Measurements from ENCODE around the gene TST.
A peak's percentile ranks its signal among the peaks of the same experiment; 100 is the strongest.

The TST gene

GRCh38 chr22:36982136-36982535 lies 37.1 kb downstream of the TST start:
- DNase-seq (ENCODE audit: low spot score): no peak

DNA sequence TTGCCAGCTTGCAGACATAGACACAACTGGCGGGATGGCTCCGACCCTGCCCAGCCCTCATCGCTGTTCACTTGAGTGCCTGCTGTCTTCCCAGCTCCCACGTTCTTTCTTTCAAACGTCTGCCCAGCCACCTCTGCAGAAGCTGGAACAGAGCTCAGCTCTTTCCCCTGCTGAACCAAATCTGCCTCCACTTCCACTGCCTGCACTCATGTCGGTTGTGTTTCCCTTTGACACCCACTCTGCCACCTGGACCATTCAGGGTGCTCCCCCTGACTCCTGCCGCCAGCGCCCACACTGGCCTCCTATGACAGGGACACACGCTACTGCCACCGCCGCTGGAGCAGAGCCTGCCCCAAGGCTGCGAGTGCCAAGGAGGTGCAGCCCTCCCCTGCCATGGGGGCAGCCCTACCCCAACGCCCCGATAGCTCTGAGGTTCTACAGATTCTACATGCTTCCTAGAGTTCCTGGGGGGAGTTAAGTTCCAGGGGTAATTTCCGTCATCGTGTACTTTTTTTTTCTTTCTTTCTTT lies 37.9 kb downstream of the TST start:
- no peak for DNase-seq (ENCODE audit: low spot score)

GRCh38 chr22:36979016-36979910 lies 40.0 kb downstream of the TST start:
- DNase-seq (ENCODE audit: low spot score): no peak

DNA sequence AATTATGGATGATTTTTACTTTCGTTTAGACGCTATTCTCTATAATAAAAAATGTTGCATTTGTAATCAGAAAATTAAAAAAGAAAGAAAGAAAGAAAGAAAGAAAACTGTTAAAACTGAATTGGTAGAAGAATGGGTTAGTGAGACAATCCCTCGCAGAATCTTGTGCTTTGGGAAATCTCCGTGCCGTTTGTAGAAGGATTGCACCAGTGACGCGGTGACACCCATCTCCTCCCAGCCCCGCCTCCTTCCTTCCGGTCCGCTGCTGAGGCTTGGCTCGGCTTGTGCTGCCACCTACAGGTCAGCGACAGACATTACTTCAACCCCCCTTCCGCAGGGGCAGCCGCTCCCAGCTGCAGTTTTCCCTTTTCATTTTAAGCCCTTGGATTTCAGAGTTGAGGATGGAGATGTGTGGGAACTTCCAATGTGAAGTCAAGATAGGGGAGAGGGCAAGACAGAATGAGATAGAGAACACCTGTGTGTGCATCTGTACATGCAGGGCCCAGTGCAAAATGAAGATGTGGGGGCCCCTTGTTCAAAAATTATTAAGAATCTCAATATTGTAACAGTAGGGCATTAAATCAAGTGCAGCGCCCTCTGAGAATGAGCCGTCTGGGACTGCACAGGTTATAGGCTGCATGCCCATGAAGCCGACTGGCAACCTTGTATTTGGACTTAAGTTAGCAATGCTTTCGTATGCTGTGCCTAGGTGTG lies 41.1 kb downstream of the TST start:
- DNase-seq (ENCODE audit: low spot score): peak; percentile 77

- DNase-seq (ENCODE audit: low spot score): no peak
These were observed 41.8 kb downstream of the TST start for GRCh38 chr22:36977401-36977861.

DNA sequence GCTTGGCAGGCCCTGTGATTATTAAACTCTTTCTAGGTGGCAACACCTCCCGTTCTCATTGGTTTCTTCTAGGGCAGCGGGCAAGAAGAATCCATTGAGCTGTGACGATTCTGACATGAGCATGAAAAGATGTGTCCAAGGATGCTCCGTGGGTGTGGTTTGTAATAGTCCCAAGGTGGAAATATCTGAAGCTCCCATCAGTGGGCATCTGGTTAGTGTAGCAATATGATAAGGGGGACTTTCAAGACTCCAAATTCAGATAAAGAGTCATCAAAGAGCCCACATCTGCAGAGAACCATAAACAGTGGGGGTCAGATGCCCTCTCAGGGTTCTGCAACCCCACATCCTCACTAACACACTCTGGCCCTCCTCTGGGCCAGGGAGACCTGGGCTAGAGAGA lies 42.6 kb downstream of the TST start:
- DNase-seq (ENCODE audit: low spot score): no peak

DNA sequence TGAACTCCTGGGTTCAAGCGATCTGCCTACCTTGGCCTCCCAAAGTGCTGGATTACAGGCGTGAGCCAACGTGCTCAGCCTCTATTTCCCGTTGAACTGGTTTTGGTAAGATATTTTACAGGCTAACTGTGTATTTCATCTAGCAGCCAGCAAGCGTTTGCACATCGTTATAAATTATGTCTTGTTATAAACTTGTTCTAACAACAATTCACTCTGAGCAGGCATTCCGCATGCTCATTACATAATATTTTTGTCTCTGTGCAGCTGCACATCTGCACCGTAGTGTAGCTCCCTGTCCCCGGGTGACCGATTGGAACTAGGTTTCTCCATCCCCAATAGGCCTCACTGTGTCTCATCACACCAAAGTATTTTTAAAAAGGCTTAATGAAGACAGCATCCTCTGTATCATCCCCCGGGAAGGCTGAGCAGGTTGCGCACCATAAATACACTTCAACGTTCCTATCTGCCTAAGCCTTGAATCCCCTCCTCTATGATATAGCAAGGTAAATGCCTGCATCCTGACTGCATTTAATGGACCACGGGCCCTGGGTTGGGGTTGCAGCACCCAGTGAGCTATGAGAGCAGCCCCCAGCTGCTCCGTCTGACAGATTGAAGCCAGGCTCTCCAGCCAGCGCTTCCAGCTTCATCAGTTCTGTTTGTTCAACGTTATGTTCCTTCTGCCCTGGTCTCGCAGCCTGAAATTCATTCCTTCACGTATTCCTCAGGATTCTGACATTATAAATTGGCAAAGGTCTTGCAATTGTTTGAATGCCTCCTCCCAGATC lies 47.7 kb downstream of the TST start:
- no peak for DNase-seq (ENCODE audit: low spot score)

- DNase-seq (ENCODE audit: low spot score): no peak
These were observed 50.8 kb downstream of the TST start for GRCh38 chr22:36968249-36968964.

DNA sequence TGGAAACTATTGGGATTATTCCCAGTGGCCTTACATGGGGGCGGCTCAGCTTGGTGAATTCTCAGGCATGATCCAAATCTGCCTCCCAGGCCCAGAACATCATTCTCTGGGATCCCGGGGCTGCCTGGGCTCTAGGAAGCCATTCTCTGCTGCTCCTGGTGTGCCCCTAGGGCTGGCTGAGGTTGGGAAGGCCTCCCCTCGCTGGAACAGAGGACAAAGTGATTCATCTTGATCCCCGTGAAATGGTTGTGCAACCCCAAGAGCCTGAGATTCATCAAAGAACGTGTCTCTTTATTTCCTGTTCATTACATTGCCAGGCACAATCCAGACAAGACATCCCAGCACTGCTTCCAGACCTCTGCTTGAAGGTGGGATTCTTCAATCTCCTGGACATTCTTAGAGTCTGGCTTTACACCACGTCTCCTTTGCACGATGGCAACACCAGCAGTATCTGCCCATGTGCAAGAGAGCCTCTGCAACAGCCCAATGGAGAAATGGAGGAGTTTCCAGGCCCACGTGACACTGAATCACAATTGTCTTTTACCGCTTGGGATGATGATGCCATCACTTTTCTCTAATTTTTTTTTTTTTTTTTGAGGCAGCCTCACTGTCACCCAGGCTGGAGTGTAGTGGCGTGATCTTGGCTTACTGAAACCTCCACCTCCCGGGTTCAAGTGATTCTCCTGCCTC lies 52.3 kb downstream of the TST start:
- DNase-seq (ENCODE audit: low spot score): no peak

- DNase-seq (ENCODE audit: low spot score): no peak
These were observed 53.6 kb downstream of the TST start for GRCh38 chr22:36965696-36966095.

GRCh38 chr22:36964106-36964505 lies 55.1 kb downstream of the TST start:
- no peak for DNase-seq (ENCODE audit: low spot score)

DNA sequence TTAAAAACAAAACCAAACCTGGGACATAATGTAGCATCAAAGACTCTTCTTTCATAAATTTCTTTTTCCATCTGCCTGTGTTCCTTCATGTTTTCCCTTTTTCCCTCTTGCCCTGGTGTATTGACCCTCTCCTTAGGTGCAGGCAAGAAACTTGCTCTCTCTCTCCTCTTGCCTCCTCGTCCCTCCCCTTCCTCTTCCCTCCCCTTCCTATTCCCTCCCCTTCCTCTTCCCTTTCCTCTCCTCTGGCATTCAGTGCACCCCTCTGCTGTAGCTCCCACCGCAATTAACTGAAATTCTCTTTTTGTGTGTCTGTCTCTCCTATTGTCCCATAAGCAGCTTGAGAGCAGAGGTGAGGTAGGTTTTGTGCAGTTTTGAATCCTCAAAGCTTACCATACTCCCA lies 55.9 kb downstream of the TST start:
- DNase-seq (ENCODE audit: low spot score): no peak

- DNase-seq (ENCODE audit: low spot score): no peak
These were observed 57.6 kb downstream of the TST start for GRCh38 chr22:36961626-36962025.
